GM12891 (cell line): ENCODE data around the gene TMEM184B.

Source experiments
- POLR2A ChIP-seq: IDR thresholded peaks from 2 replicates; pipeline ENCODE4 v1.6.1; 2011; ENCODE audit warnings: low read depth, low read length, control low read depth
- TAF1 ChIP-seq: IDR thresholded peaks from 2 replicates; pipeline ENCODE4 v1.6.1; 2011; ENCODE audit warnings: low read depth, low read length, control low read depth

DNA sequence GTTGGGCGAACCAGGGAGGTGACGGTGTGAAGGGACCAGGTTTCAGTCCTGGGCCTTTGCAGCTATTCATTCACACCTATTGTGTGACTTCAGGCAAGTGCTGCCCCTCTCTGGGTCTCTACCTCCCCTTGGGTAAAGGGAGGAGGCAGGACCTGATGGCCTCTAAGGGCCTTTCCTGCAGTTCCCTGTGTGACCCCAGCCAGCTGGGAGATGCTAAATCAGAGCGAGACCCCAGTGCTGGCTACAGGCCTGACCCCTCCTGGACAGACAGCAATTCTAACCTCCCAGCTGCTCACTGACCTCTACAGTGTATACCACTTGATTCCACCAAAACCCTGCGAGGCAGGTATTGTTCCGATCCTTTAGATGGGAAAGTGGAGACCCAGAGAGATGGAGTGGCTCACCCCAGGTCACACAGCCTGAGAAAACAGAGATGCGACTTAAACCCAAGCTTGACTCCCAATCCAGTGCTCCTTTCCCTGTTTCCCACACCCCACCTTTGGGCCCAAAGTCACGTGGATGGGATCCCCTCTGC lies 64.8 kb downstream of the TMEM184B start:
- TF ChIP-seq POLR2A: no peak
- no peak for TF ChIP-seq TAF1
